ENCODE data around the gene SIRT4. TPM values are rescaled to one million over a fixed set of nuclear protein-coding genes. Genes with fewer than 3 reads are reported as not detected.

SIRT4 gene
- total and polyA plus RNA-seq, 10 of the 15 experiments (the other 5 are each of a cell fraction or from before 2014, with no cell fraction given) = 0.19 to 0.98 (median 0.44) TPM

DNA sequence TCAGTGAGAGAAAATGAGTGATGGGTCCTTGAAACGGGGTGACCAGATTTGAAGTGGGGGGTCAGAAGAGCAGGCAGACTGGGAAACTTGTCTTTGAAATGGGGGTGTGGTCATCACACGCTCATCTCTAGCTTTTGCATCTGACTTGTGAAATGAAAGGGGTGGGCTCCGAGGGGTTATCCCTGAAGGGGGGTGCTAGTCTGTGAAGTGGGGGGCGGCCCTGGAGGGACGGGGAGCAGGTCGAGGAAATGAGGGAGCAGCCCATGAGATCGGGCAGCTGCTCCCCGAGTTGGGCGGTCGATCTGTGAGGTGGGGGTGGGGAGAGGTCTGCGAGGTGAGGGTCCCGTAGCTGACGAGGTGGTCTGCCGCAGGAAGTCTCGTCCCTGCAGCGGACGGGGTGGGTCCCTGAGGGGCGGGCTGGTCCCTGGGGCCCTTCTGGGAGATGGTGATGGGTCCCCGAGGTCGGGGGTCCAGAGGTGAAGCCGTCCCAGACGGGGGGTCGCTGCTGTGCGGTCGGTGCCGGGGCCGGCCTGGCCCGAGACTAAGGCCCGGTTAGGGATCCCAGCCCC, 37.1 kb upstream of the SIRT4 start:
- CTCF ChIA-PET = interaction anchor here (0.6 to 9.8 kb wide), 10 partner anchors 13 to 779 kb away, joined by 3 to 287 read pairs (median 4); partner anchors contain the start of genes RNU4-2 and RPLP0
- in situ Hi-C loops (cut with MboI) = no loop called here
- Histone ChIP-seq H3K27me3 (replicated peaks in 1 of 2; ENCODE audit: control insufficient read depth in 2 of 2, insufficient read depth in 2 of 2, low read length in 1 of 2) (peaks cover 1 to 4% of the 10 kb centered on the region in 2 experiments; a peak in 3 of 4 replicates), H3K4me2 (ENCODE audit: control insufficient read depth, insufficient read depth) (peak overlapping the region; percentile 89), H3K9me3 (replicated peaks; ENCODE audit: control insufficient read depth, insufficient read depth, low read length) (no peaks in the 10 kb centered on the region), H3K79me2 (ENCODE audit: control insufficient read depth, insufficient read depth, low read length) (no peaks in the 10 kb centered on the region), H3K36me3 (ENCODE audit: control insufficient read depth in 2 of 2, insufficient read depth in 2 of 2, low read length in 1 of 2) (no peaks in the 10 kb centered on the region), H3K4me1 (ENCODE audit: control insufficient read depth, insufficient read depth, low read length) (0 out of 2 replicates have a peak, but pooled peaks cover 3% of the 10 kb centered on the region), H4K20me1 (ENCODE audit: control insufficient read depth, insufficient read depth) (no peaks in the 10 kb centered on the region), H2AFZ (ENCODE audit: control insufficient read depth, low read depth, low read length) (peak overlapping the region; percentile 68), H3K9ac (ENCODE audit: control insufficient read depth, insufficient read depth, low read length) (peak overlapping the region; percentile 56), H3K4me3 (peak overlapping the region; percentile 63), H3K27ac (ENCODE audit: control insufficient read depth, insufficient read depth) (no peak overlapping the region)
- no peak for ATAC-seq
- RAD21 ChIA-PET (ENCODE audit: unreplicated experiment) = interaction anchor here (0.7 to 4.5 kb wide), 13 partner anchors 8 to 275 kb away, joined by 3 to 170 read pairs (median 4); partner anchors contain the start of genes BICDL1, RAB35 and RPLP0
- SMC1A ChIA-PET (ENCODE audit: uncharacterized antibody, unreplicated experiment) = interaction anchor here (0.6 to 7.8 kb wide), 4 partner anchors 30 to 514 kb away, joined by 3 to 152 read pairs (median 3); partner anchors contain the start of gene RPLP0
- no peak for TF ChIP-seq REST (IDR thresholded peaks at IDR 0.05; ENCODE audit: low read depth, low read length)
- TF ChIP-seq PML (IDR thresholded peaks at IDR 0.05; ENCODE audit: low read length) = no peak
- TF ChIP-seq MYB (IDR thresholded peaks at IDR 0.05; ENCODE audit: borderline replicate concordance, low read depth, low read length) = no peak
- TF ChIP-seq IRF4 (IDR thresholded peaks at IDR 0.05; ENCODE audit: low read depth, low read length) = no peak
- TF ChIP-seq NR2F1 (conservative IDR thresholded peaks at IDR 0.05) = 0 out of 2 replicates have a peak, but pooled peaks have one; percentile 14
- no peak for TF ChIP-seq NR2C2 (IDR thresholded peaks at IDR 0.05; ENCODE audit: borderline replicate concordance, control insufficient read depth, insufficient read length, low read depth)
- TF ChIP-seq E2F4 (IDR thresholded peaks at IDR 0.05; ENCODE audit: low read depth, low read length) = no peak
- TF ChIP-seq HDAC6 (IDR thresholded peaks at IDR 0.05; ENCODE audit: unreplicated experiment) = no peak
- 8% methylated on average over 17 of the region's 29 CpGs for WGBS (ENCODE audit: insufficient coverage, insufficient replicate concordance, low lambda C conversion rate, missing lambda C conversion rate)
- POLR2A ChIA-PET = interaction anchor here (1.1 to 2.0 kb wide), 3 partner anchors 27 to 148 kb away, joined by 3 to 17 read pairs (median 4); partner anchors contain the start of gene RNU4-2
- intact Hi-C loops (cut with micrococcal nuclease; ENCODE audit: unreplicated experiment) = loop anchor here (1.0 to 10.0 kb wide), 3 partner anchors 37 to 150 kb away; partner anchors contain the start of gene RAB35
- no peak for FAIRE-seq
- BruUV-seq (replicated peaks) = no TSS peak
- DNase-seq (ENCODE audit: low read depth, low spot score) = no peak

Measured in GM12878 (cell line).